Measurements from ENCODE around the gene DLL4.

DLL4 gene

GRCh38 chr15:40926659-40927494 lies 2.3 kb upstream of the DLL4 start:
- no peak for DNase-seq (ENCODE audit: low read depth)
- TF ChIP-seq, protein P1, sequence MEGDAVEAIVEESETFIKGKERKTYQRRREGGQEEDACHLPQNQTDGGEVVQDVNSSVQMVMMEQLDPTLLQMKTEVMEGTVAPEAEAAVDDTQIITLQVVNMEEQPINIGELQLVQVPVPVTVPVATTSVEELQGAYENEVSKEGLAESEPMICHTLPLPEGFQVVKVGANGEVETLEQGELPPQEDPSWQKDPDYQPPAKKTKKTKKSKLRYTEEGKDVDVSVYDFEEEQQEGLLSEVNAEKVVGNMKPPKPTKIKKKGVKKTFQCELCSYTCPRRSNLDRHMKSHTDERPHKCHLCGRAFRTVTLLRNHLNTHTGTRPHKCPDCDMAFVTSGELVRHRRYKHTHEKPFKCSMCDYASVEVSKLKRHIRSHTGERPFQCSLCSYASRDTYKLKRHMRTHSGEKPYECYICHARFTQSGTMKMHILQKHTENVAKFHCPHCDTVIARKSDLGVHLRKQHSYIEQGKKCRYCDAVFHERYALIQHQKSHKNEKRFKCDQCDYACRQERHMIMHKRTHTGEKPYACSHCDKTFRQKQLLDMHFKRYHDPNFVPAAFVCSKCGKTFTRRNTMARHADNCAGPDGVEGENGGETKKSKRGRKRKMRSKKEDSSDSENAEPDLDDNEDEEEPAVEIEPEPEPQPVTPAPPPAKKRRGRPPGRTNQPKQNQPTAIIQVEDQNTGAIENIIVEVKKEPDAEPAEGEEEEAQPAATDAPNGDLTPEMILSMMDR (IDR thresholded peaks at IDR 0.05; ENCODE audit: low read depth, low read length, missing control alignments), result no peak
- no peak overlapping the region for H3K4me3 ChIP-seq (ENCODE audit: low read depth, low read length)

DNA sequence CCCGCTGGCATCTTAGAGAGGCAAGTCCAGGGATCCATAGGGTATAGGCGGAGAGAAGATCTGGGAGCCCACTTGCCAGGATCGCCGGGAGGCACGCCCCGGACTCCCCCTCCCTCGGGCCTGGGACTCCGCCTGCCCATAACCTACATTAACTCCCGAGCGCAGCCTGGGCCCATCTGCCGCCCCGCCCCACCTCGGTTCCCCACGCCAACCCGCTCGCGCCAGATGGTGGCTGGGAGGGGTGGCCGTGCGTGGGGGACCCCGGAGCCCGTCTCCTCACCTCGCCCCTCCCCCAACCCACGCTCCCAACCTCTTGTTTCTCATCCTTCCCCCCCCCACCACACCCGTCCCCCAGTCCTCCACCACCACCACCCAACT lies 1.7 kb upstream of the DLL4 start:
- H3K4me3 ChIP-seq (ENCODE audit: low read depth, low read length), result no peak overlapping the region
- TF ChIP-seq, protein P1 (IDR thresholded peaks at IDR 0.05; ENCODE audit: low read depth, low read length, missing control alignments), result no peak

GRCh38 chr15:40927873-40928806 lies 1.0 kb upstream of the DLL4 start:
- peak overlapping the region; percentile 17 for H3K4me3 ChIP-seq (ENCODE audit: low read depth, low read length)
- DNase-seq (ENCODE audit: low read depth), result no peak
- TF ChIP-seq, protein P1 (IDR thresholded peaks at IDR 0.05; ENCODE audit: low read depth, low read length, missing control alignments), result no peak

More for the DNA sequence above, 1.7 kb upstream of the DLL4 start:
- DNase-seq (ENCODE audit: low read depth), result no peak

GRCh38 chr15:40929660-40930429 lies 705 bp downstream of the DLL4 start:
- no peak for DNase-seq (ENCODE audit: low read depth)

DNA sequence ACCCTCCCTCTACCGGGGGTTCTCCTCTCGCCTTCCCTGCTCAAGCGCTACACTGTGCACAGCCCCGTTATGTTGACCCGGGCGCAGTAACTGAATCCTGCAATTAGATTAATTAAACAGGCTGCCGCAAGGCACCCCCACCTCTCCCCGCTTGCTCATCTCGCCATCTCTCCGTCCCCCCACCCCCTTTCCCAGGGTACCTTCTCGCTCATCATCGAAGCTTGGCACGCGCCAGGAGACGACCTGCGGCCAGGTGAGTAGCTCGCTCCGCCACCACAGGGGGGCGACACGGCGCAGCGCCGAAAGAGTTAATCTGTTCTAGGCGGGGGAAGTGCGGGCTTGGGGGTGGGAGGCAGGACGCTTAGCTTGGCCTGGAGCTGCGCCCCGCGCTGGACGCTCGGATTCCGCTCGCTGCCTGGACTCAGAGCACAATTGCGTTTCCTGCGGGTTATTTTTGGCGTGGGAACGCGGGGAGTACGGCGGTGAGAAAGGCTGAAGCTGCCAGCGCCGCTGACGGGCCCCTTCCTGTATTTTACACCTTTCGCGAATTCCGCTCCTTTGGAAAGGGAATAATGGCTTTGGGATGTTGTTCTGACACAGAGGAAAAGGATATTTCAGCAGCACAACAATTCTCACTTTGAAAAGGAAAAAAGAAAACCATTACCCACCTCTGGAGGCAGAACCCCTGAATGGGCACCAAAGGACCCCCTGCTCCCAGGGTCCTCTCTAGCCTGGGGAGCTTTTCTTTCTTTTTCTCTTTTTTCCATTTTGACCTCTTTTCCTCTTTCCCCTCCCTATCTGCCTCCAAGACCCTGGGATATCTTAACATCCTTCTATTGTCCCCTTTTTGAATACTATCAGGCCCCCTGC lies 1.5 kb downstream of the DLL4 start:
- DNase-seq (ENCODE audit: low read depth), result no peak
- peak overlapping the region; percentile 3; the same call in 1 of the 2 replicates for H3K4me3 ChIP-seq (ENCODE audit: low read depth, low read length)
- TF ChIP-seq, protein P1 (IDR thresholded peaks at IDR 0.05; ENCODE audit: low read depth, low read length, missing control alignments), result peak; percentile 77

More at GRCh38 chr15:40929660-40930429, 705 bp downstream of the DLL4 start:
- TF ChIP-seq, protein P1 (IDR thresholded peaks at IDR 0.05; ENCODE audit: low read depth, low read length, missing control alignments), result no peak
- H3K4me3 ChIP-seq (ENCODE audit: low read depth, low read length), result peak overlapping the region; percentile 17

Measured in GM12864 (cell line).